ENCODE data around the gene HJV. TPM values are rescaled to one million over a fixed set of nuclear protein-coding genes. Genes with fewer than 3 reads are reported as not detected.

The HJV gene
- total and polyA plus RNA-seq, 5 donors: 65.1 to 164 (median 107) TPM

GRCh38 chr1:145992502-145992936 lies 29.0 kb downstream of the HJV start:
- Histone ChIP-seq H3K4me3 (ENCODE audit: low read length) (peak overlapping the region; percentile 100), H3K4me1 (ENCODE audit: control insufficient read depth, insufficient read depth, low read length) (peaks cover 2% of the 10 kb centered on the region), H3K9me3 (ENCODE audit: control insufficient read depth, low read length) (no peaks in the 10 kb centered on the region), H3K27me3 (ENCODE audit: control insufficient read depth, insufficient read depth) (no peaks in the 10 kb centered on the region), H3K27ac (ENCODE audit: low read length) (peak overlapping the region; percentile 94)
- no peak for ATAC-seq
- no peak for DNase-seq
- WGBS: 56% methylated on average over 1 of the region's 1 CpG
- intact Hi-C loops (cut with DNase I): no loop called here

- H3K4me3 ChIP-seq (ENCODE audit: low read length): peak overlapping the region; percentile 100
- no peaks in the 10 kb centered on the region for H3K9me3 ChIP-seq (ENCODE audit: control insufficient read depth, low read length)
- intact Hi-C loops (cut with DNase I): no loop called here
- WGBS: 58% methylated on average over 10 of the region's 10 CpGs
- DNase-seq: no peak
- peak overlapping the region; percentile 44 for H3K27ac ChIP-seq (ENCODE audit: low read length)
- H3K4me1 ChIP-seq (ENCODE audit: control insufficient read depth, insufficient read depth, low read length): peaks cover 2% of the 10 kb centered on the region
- H3K27me3 ChIP-seq (ENCODE audit: control insufficient read depth, insufficient read depth): no peaks in the 10 kb centered on the region
- no peak for ATAC-seq
These were observed 29.7 kb downstream of the HJV start for GRCh38 chr1:145991735-145992412.

- WGBS: 83% methylated on average over 7 of the region's 7 CpGs
These were observed 31.2 kb downstream of the HJV start for GRCh38 chr1:145990249-145990855.

GRCh38 chr1:145988773-145989172 lies 32.8 kb downstream of the HJV start:
- WGBS: 56% methylated on average over 5 of the region's 5 CpGs
- intact Hi-C loops (cut with DNase I): no loop called here
- peak overlapping the region; percentile 85 for H3K27ac ChIP-seq (ENCODE audit: low read length)

More at GRCh38 chr1:145990249-145990855, 31.2 kb downstream of the HJV start:
- ATAC-seq (peak; percentile 18 to 40), DNase-seq (peak in 2 of 3 donors; percentile 15 to 68)
- Histone ChIP-seq H3K4me3 (ENCODE audit: low read length) (no peak overlapping the region), H3K4me1 (ENCODE audit: control insufficient read depth, insufficient read depth, low read length) (peaks cover 9% of the 10 kb centered on the region), H3K27me3 (ENCODE audit: control insufficient read depth, insufficient read depth) (no peaks in the 10 kb centered on the region), H3K9me3 (ENCODE audit: control insufficient read depth, low read length) (no peaks in the 10 kb centered on the region), H3K27ac (ENCODE audit: low read length) (peak overlapping the region; percentile 82)
- intact Hi-C loops (cut with DNase I): no loop called here

GRCh38 chr1:145987926-145988325 lies 33.6 kb downstream of the HJV start:
- WGBS: 96% methylated on average over 1 of the region's 1 CpG
- intact Hi-C loops (cut with DNase I): no loop called here
- Histone ChIP-seq H3K27ac (ENCODE audit: low read length) (peak overlapping the region; percentile 64), H3K9me3 (ENCODE audit: control insufficient read depth, low read length) (no peaks in the 10 kb centered on the region), H3K4me1 (ENCODE audit: control insufficient read depth, insufficient read depth, low read length) (peaks cover 20% of the 10 kb centered on the region), H3K4me3 (ENCODE audit: low read length) (no peak overlapping the region), H3K27me3 (ENCODE audit: control insufficient read depth, insufficient read depth) (no peaks in the 10 kb centered on the region)
- no peak for ATAC-seq
- DNase-seq: no peak

More at GRCh38 chr1:145988773-145989172, 32.8 kb downstream of the HJV start:
- DNase-seq: no peak
- no peak for ATAC-seq
- no peak overlapping the region for H3K4me3 ChIP-seq (ENCODE audit: low read length)
- no peaks in the 10 kb centered on the region for H3K9me3 ChIP-seq (ENCODE audit: control insufficient read depth, low read length)
- peaks cover 18% of the 10 kb centered on the region for H3K4me1 ChIP-seq (ENCODE audit: control insufficient read depth, insufficient read depth, low read length)
- no peaks in the 10 kb centered on the region for H3K27me3 ChIP-seq (ENCODE audit: control insufficient read depth, insufficient read depth)

GRCh38 chr1:145986551-145986950 lies 35.0 kb downstream of the HJV start:
- Histone ChIP-seq H3K4me3 (ENCODE audit: low read length) (no peak overlapping the region), H3K27me3 (ENCODE audit: control insufficient read depth, insufficient read depth) (no peaks in the 10 kb centered on the region), H3K9me3 (ENCODE audit: control insufficient read depth, low read length) (no peaks in the 10 kb centered on the region), H3K27ac (ENCODE audit: low read length) (peak overlapping the region; percentile 99), H3K4me1 (ENCODE audit: control insufficient read depth, insufficient read depth, low read length) (peaks cover 26% of the 10 kb centered on the region)
- intact Hi-C loops (cut with DNase I): no loop called here
- DNase-seq: no peak
- 73% methylated on average over 6 of the region's 6 CpGs for WGBS
- ATAC-seq: no peak

GRCh38 chr1:145985502-145986439 lies 35.8 kb downstream of the HJV start:
- peaks cover 28% of the 10 kb centered on the region for H3K4me1 ChIP-seq (ENCODE audit: control insufficient read depth, insufficient read depth, low read length)
- H3K4me3 ChIP-seq (ENCODE audit: low read length): peak overlapping the region; percentile 31
- peak; percentile 59 to 83 (median 72) for DNase-seq
- H3K27me3 ChIP-seq (ENCODE audit: control insufficient read depth, insufficient read depth): no peaks in the 10 kb centered on the region
- intact Hi-C loops (cut with DNase I): no loop called here
- WGBS: 24% methylated on average over 15 of the region's 15 CpGs
- peak; percentile 50 to 51 for ATAC-seq
- H3K9me3 ChIP-seq (ENCODE audit: control insufficient read depth, low read length): no peaks in the 10 kb centered on the region
- H3K27ac ChIP-seq (ENCODE audit: low read length): peak overlapping the region; percentile 99

- peak overlapping the region; percentile 31 for H3K4me3 ChIP-seq (ENCODE audit: low read length)
- no peaks in the 10 kb centered on the region for H3K27me3 ChIP-seq (ENCODE audit: control insufficient read depth, insufficient read depth)
- 37% methylated on average over 2 of the region's 2 CpGs for WGBS
- intact Hi-C loops (cut with DNase I): no loop called here
- ATAC-seq: peak in 1 of 2 donors; percentile 1
- H3K27ac ChIP-seq (ENCODE audit: low read length): peak overlapping the region; percentile 99
- no peaks in the 10 kb centered on the region for H3K9me3 ChIP-seq (ENCODE audit: control insufficient read depth, low read length)
- peak in 1 of 3 donors; percentile 20 for DNase-seq
- H3K4me1 ChIP-seq (ENCODE audit: control insufficient read depth, insufficient read depth, low read length): peaks cover 32% of the 10 kb centered on the region
These were observed 36.4 kb downstream of the HJV start for GRCh38 chr1:145985129-145985501.

- DNase-seq (no peak), ATAC-seq (no peak)
- Histone ChIP-seq H3K9me3 (ENCODE audit: control insufficient read depth, low read length) (no peaks in the 10 kb centered on the region), H3K27me3 (ENCODE audit: control insufficient read depth, insufficient read depth) (no peaks in the 10 kb centered on the region), H3K4me3 (ENCODE audit: low read length) (no peak overlapping the region), H3K27ac (ENCODE audit: low read length) (peak overlapping the region; percentile 99), H3K4me1 (ENCODE audit: control insufficient read depth, insufficient read depth, low read length) (peaks cover 37% of the 10 kb centered on the region)
- intact Hi-C loops (cut with DNase I): no loop called here
- WGBS: 86% methylated on average over 12 of the region's 12 CpGs
These were observed 37.3 kb downstream of the HJV start for GRCh38 chr1:145983960-145984830.

- intact Hi-C loops (cut with DNase I): no loop called here
- no peaks in the 10 kb centered on the region for H3K9me3 ChIP-seq (ENCODE audit: control insufficient read depth, low read length)
- WGBS: 49% methylated on average over 1 of the region's 1 CpG
- H3K27me3 ChIP-seq (ENCODE audit: control insufficient read depth, insufficient read depth): no peaks in the 10 kb centered on the region
- H3K4me3 ChIP-seq (ENCODE audit: low read length): no peak overlapping the region
- peak overlapping the region; percentile 87 for H3K27ac ChIP-seq (ENCODE audit: low read length)
- DNase-seq: no peak
- peak in 1 of 2 donors; percentile 0 for ATAC-seq
- H3K4me1 ChIP-seq (ENCODE audit: control insufficient read depth, insufficient read depth, low read length): peaks cover 42% of the 10 kb centered on the region
These were observed 38.3 kb downstream of the HJV start for GRCh38 chr1:145983206-145983675.
